ENCODE data around the gene PELI3. TPM values are rescaled to one million over a fixed set of nuclear protein-coding genes. Genes with fewer than 3 reads are reported as not detected.

Gene PELI3
- total RNA-seq, 2 experiments from 2014 or later, result 20.7 to 23.8 TPM

- DNase-seq (no peak), ATAC-seq (ENCODE audit: poor library complexity) (no peak)
- H3K27me3 Mint-ChIP-seq, result no peaks in the 10 kb centered on the region
- no peaks in the 10 kb centered on the region for H3K9me3 ChIP-seq (ENCODE audit: control insufficient read depth in 1 of 2, insufficient read depth in 1 of 2, low read length in 2 of 2)
- H3K4me1 ChIP-seq (ENCODE audit: insufficient read depth, low read length), result peaks cover 19% of the 10 kb centered on the region
- H3K4me1 Mint-ChIP-seq (ENCODE audit: low read depth), result peaks cover 18% of the 10 kb centered on the region
- TF ChIP-seq CTCF (IDR thresholded peaks at IDR 0.05), result no peak
- intact Hi-C loops (cut with DNase I, micrococcal nuclease), result loop anchor here in 1 of 2 experiments (5.0 kb wide), 1 partner anchor 121 kb away; the partner anchor contains the start of genes CCDC87 and CCS
- ChIA-PET CTCF (interaction anchor here (0.7 kb wide), 1 partner anchor 32 kb away, joined by 3 read pairs; the partner anchor contains the start of gene MRPL11), POLR2A (interaction anchor here (1.1 kb wide), 1 partner anchor 8 kb away, joined by 5 read pairs; the partner anchor contains the start of gene DPP3)
- no peaks in the 10 kb centered on the region for H3K27me3 ChIP-seq (ENCODE audit: control insufficient read depth in 1 of 2, insufficient read depth in 2 of 2, low read length in 2 of 2)
- no peak overlapping the region for H3K27ac Mint-ChIP-seq
- no peaks in the 10 kb centered on the region for H3K9me3 Mint-ChIP-seq
- no peak overlapping the region for H3K27ac ChIP-seq (ENCODE audit: low read depth in 1 of 2, low read length in 2 of 2)
- H3K36me3 Mint-ChIP-seq (ENCODE audit: low read depth), result peaks cover 22% of the 10 kb centered on the region
- peaks cover 30% of the 10 kb centered on the region for H3K36me3 ChIP-seq (ENCODE audit: insufficient read depth, low read length)
- H3K4me3 ChIP-seq (ENCODE audit: low read length), result no peak overlapping the region
- H3K4me3 Mint-ChIP-seq, result peak overlapping the region; percentile 48
These were observed 4.4 kb downstream of the PELI3 start for GRCh38 chr11:66471142-66471541.

DNA sequence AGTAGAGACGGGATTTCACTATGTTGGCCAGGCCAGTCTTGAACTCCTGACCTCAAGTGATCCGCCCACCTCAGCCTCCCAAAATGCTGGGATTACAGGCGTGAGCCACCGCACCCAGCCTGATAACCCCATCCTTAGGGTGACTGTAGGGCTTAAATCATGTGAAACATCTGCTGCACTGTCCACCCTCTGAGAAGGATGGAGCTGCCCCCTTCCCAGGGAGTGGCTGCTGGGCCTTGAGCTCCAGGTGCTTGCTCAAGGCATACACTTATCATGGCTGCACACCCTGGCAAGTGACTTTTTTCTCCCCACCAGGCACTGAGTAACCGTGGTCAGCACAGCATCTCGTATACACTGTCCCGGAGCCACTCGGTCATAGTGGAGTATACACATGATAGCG lies 5.3 kb downstream of the PELI3 start:
- Mint-ChIP-seq H3K4me3 (no peak overlapping the region), H3K4me1 (ENCODE audit: low read depth) (peaks cover 19% of the 10 kb centered on the region), H3K9me3 (no peaks in the 10 kb centered on the region), H3K27me3 (no peaks in the 10 kb centered on the region), H3K36me3 (ENCODE audit: low read depth) (peaks cover 26% of the 10 kb centered on the region), H3K27ac (no peak overlapping the region)
- H3K36me3 ChIP-seq (ENCODE audit: insufficient read depth, low read length), result peaks cover 30% of the 10 kb centered on the region
- TF ChIP-seq CTCF (IDR thresholded peaks at IDR 0.05), result no peak
- no peak overlapping the region for H3K27ac ChIP-seq (ENCODE audit: low read depth in 1 of 2, low read length in 2 of 2)
- ATAC-seq (ENCODE audit: poor library complexity) (no peak), DNase-seq (no peak)
- H3K4me3 ChIP-seq (ENCODE audit: low read length), result no peak overlapping the region
- no peaks in the 10 kb centered on the region for H3K27me3 ChIP-seq (ENCODE audit: control insufficient read depth in 1 of 2, insufficient read depth in 2 of 2, low read length in 2 of 2)
- no peaks in the 10 kb centered on the region for H3K9me3 ChIP-seq (ENCODE audit: control insufficient read depth in 1 of 2, insufficient read depth in 1 of 2, low read length in 2 of 2)
- ChIA-PET POLR2A (no interaction called here), CTCF (interaction anchor here (0.7 kb wide), 1 partner anchor 33 kb away, joined by 3 read pairs; the partner anchor contains the start of gene MRPL11)
- intact Hi-C loops (cut with DNase I, micrococcal nuclease), result loop anchor here in 1 of 2 experiments (5.0 kb wide), 1 partner anchor 120 kb away; the partner anchor contains the start of genes CCDC87 and CCS
- peaks cover 15% of the 10 kb centered on the region for H3K4me1 ChIP-seq (ENCODE audit: insufficient read depth, low read length)

DNA sequence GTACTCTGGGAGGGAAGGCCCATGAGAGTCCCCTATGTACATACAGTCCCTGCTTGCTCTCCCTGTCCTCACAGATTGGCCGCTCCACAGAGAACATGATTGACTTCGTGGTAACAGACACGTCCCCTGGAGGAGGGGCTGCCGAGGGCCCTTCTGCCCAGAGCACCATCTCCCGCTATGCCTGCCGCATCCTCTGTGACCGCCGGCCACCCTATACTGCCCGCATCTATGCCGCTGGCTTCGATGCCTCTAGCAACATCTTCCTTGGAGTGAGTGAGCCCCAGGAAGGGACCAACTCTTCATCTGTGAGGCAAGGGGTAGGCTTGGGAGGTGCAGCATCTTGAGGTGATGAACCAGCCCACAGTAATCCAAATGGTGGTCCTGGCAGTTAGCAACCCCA lies 6.5 kb downstream of the PELI3 start:
- Mint-ChIP-seq H3K4me3 (no peak overlapping the region), H3K27me3 (no peaks in the 10 kb centered on the region), H3K4me1 (ENCODE audit: low read depth) (peaks cover 14% of the 10 kb centered on the region), H3K36me3 (ENCODE audit: low read depth) (peaks cover 26% of the 10 kb centered on the region), H3K9me3 (no peaks in the 10 kb centered on the region), H3K27ac (no peak overlapping the region)
- peaks cover 30% of the 10 kb centered on the region for H3K36me3 ChIP-seq (ENCODE audit: insufficient read depth, low read length)
- DNase-seq (no peak), ATAC-seq (ENCODE audit: poor library complexity) (no peak)
- no peak overlapping the region for H3K27ac ChIP-seq (ENCODE audit: low read depth in 1 of 2, low read length in 2 of 2)
- H3K9me3 ChIP-seq (ENCODE audit: control insufficient read depth in 1 of 2, insufficient read depth in 1 of 2, low read length in 2 of 2), result no peaks in the 10 kb centered on the region
- POLR2A ChIA-PET, result no interaction called here
- CTCF ChIA-PET, result no interaction called here
- intact Hi-C loops (cut with DNase I, micrococcal nuclease), result loop anchor here in 1 of 2 experiments (5.0 kb wide), 1 partner anchor 119 kb away; the partner anchor contains the start of genes CCDC87 and CCS
- no peak overlapping the region for H3K4me3 ChIP-seq (ENCODE audit: low read length)
- no peaks in the 10 kb centered on the region for H3K27me3 ChIP-seq (ENCODE audit: control insufficient read depth in 1 of 2, insufficient read depth in 2 of 2, low read length in 2 of 2)
- no peak for TF ChIP-seq CTCF (IDR thresholded peaks at IDR 0.05)
- peaks cover 5% of the 10 kb centered on the region for H3K4me1 ChIP-seq (ENCODE audit: insufficient read depth, low read length)

Data from CD4-positive, alpha-beta T cell (primary cell).